Superior temporal gyrus (tissue), 1 donor: ENCODE measurements around the gene SEC16B.
"Not testable (repeated sequence)": the region's sequence is repeated elsewhere in the genome, so short reads cannot be mapped to it uniquely, and the experiment has no call there.

Experiments used
- DNase-seq: peaks from one replicate; pipeline ENCODE4 v3.0.0-alpha.2; 2016; ENCODE audit errors: extremely low spot score

SEC16B gene, protein sequence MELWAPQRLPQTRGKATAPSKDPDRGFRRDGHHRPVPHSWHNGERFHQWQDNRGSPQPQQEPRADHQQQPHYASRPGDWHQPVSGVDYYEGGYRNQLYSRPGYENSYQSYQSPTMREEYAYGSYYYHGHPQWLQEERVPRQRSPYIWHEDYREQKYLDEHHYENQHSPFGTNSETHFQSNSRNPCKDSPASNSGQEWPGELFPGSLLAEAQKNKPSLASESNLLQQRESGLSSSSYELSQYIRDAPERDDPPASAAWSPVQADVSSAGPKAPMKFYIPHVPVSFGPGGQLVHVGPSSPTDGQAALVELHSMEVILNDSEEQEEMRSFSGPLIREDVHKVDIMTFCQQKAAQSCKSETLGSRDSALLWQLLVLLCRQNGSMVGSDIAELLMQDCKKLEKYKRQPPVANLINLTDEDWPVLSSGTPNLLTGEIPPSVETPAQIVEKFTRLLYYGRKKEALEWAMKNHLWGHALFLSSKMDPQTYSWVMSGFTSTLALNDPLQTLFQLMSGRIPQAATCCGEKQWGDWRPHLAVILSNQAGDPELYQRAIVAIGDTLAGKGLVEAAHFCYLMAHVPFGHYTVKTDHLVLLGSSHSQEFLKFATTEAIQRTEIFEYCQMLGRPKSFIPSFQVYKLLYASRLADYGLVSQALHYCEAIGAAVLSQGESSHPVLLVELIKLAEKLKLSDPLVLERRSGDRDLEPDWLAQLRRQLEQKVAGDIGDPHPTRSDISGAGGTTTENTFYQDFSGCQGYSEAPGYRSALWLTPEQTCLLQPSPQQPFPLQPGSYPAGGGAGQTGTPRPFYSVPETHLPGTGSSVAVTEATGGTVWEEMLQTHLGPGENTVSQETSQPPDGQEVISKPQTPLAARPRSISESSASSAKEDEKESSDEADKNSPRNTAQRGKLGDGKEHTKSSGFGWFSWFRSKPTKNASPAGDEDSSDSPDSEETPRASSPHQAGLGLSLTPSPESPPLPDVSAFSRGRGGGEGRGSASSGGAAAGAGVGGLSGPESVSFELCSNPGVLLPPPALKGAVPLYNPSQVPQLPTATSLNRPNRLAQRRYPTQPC

DNA sequence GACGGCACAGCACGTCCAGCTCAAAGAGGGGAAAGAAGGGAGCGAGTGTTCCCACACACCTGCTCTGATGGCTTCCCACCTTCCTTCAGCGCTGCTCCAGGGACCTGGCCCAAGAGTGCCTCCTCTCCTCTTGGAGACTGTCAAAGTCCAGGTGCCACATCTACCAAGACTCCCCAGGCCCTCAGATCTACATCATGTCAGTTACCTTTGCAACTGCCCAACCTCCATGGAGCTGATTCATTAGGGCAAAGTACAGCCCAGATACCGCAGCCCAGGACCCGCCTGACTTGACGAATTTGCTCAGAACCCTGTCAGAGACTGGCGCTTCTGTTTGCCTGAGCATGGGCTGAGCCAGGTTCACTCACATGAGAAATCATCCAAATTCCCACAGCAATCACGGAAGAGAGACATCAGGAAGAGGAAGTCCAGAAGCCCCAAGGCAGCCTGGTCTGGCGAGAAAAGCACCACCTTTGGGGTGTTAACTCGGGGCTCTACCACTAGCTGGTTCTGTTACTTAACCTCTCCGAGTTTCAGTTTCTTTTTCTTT lies at the start of gene SEC16B:
Gene SEC16B, minus strand, starts transcription at position 234 of the 547 bp plus-strand sequence. CDS start 2,077 bp downstream, outside the sequence.
- no peak for DNase-seq

DNA sequence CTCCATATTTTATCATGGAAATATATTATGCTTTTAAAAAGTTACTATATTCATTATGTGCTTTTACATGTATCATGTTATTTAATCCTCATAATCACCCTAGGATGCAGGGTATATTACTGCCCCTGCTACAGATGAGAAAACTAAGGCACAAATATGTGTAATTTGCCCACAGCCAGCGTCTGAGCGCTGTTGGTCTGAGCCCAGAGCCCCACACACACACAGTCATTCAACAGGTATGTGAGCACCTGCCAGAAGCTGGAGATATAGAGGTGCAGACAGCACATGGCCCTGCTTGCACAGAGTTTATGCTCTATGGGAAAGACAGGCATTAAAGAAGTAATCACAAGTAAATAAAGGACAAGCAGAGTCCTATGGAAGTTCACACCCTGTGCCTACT lies 49.8 kb upstream of the SEC16B start:
- no peak for DNase-seq

DNA sequence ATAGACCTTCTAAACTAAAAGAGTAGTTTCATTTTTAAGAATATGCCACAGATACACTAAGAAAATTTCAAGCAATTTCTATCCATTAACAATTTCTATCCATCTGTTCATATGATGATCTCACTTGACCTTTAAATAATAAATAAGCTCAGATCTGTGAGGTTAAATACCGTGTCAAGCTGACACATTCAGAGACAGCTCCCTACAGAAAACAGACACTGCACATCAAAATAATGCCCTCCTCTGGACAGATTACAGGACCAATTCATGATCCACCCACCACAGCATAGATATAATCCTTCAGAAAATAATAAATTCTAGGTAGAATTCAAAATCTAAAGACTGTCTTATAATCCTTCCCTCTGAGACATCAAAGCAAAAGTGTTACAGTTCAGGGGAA lies 49.4 kb upstream of the SEC16B start:
- DNase-seq = no peak

DNA sequence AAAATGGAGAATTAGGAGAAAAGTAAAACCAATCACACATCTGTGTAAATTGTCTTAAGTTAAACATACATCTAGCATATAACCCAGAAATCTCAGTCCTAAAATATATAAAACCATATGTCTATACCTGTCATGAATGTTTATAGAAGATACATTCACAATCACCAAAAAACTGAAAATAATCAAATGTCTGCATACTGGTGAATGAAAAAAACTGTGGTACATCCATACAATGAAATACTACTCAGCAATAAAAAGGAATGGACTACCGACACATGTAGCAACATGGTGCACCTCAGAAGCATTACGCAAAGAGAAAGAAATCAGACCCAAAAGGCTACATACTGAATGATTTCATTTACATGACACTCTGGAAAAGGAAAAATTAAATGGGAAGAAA lies 47.7 kb upstream of the SEC16B start:
- DNase-seq = no peak

DNA sequence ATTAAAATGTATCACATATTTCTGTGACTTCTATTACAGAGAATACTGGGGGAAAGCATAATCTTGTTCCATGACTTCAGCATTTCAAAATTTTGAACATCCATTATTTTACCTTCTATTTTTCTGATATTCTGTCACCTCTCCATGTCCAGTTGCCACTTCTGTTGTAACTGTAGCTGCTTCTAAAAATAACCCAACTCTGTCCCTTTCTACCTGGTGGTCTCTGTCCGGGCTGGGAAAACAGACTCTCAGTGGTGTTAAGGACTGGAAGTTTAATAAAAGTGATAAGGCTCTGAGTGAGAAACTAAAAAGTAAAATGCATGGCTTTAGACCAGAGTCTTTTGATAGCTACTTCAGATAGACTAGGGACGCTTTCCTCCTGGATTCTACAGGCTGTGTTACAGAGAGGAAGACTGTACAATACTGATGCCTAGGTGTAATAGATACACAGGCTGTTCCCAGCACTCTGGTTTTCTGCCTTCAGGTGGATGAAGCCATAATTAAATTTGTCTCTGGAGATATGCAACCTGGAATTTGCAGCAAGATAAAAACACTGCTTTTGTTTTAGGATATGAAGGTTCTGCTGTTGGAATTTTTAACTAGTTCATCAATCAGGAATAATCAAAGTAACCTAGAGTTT lies 42.1 kb upstream of the SEC16B start:
- no peak for DNase-seq

DNA sequence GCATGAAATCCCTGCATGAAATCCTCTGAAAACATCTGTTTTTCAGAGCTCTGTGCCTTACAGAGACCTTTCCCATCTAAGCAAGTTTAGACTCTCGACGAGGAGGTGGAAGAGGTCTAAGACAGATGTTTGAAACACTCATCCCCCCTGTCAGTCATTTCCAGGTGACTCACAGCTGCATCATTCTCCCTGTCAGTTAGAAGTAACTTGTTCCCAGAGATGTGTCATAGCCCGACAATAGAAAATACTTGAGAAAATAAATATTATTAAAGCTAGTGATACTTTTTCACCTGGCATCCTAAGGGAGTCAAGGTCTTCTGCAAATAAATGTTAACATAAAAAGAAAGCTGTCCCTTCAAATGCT lies 41.6 kb upstream of the SEC16B start:
- DNase-seq = no peak

DNA sequence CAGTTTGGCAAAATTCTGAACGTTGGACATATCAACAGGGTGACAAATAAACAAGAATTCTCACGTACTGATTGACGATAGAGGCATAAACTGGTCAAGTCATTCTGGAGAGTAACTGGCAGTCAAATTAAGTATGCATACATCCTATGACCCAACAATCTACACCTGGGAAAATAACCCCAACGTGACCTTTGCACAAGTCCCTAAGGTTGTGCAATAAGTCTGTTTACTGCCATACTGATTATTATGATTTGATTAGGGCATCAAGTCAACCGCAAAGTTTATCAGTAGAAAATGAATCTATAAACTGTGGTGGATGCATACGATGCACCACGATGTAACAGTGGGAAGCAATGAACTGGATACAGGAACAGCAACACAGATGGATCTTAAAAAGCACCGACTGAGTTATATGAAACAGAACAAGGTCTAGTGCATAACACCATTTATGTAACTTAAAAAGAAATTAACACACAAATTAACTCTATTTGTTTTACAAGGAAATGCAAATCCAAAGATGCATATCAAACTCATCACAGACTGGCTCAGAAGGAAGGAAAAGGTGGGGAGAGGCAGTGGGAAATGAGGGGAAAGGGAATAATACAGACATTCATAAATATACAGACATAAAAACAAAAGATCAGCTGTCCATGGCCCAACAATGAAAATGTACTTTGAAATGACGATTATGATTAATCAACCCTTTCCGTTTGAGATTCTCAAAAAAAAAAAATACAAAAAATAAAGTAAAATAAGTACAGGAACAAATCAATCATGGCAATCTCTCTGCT lies 41.0 kb upstream of the SEC16B start:
- no peak for DNase-seq

DNA sequence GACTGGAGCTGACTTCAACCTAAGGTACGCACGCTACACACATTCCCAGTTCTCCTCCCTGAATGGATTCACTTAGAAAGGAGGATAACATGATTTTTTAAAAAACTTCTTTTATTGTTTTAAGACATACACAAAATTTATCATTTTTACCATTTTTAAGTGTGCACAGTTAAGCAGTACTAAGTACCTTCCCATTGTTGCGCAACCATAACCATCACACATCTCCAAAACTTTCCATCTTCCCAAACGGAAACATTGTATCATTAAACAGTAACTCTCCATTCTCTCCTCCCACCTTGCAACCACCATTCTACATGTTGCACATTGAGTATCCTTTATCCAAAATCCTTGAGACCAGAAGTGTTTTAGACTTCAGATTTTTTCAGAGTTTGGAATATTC lies 36.2 kb upstream of the SEC16B start:
- no peak for DNase-seq

DNA sequence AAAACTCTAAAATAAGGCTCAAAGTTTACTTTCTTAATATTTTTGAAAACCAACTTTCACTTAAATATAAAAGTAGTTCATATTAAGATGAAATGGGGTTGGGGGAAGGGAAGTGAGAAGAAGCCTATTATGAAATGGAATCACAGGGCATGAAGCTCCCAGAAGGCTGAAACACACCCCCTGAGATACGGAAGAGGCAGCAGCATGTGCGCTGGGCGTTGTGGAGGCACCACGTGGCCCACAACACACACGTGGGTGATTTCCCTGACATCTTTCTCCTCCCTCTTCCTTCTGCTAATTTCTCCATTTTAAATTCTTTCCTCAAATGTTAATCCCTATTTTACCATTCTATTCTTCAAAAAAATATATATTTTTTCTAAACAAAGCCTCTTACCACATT lies 35.6 kb upstream of the SEC16B start:
- DNase-seq = no peak

DNA sequence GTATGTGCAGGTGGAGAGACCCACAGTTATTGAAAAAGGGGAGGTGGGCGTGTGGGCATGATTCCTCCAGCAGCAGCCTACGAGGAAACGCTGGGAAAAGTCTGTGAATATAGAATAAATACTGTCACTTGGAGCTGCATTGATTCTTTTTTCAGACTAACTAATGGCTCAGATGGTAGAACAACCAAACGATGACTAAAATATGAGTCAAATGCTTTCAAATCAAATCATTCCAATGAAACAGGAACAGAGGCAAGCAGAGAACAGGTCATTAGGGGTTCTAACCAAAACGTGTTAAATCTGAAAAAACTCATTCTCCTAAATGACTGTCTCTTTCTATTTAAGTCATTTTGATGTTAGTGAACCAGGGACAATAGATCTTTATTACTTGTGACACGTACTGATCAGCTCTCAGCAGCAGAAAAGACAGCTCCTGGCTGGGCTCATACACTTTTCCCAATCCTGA lies 35.1 kb upstream of the SEC16B start:
- peak; percentile 47 for DNase-seq

DNA sequence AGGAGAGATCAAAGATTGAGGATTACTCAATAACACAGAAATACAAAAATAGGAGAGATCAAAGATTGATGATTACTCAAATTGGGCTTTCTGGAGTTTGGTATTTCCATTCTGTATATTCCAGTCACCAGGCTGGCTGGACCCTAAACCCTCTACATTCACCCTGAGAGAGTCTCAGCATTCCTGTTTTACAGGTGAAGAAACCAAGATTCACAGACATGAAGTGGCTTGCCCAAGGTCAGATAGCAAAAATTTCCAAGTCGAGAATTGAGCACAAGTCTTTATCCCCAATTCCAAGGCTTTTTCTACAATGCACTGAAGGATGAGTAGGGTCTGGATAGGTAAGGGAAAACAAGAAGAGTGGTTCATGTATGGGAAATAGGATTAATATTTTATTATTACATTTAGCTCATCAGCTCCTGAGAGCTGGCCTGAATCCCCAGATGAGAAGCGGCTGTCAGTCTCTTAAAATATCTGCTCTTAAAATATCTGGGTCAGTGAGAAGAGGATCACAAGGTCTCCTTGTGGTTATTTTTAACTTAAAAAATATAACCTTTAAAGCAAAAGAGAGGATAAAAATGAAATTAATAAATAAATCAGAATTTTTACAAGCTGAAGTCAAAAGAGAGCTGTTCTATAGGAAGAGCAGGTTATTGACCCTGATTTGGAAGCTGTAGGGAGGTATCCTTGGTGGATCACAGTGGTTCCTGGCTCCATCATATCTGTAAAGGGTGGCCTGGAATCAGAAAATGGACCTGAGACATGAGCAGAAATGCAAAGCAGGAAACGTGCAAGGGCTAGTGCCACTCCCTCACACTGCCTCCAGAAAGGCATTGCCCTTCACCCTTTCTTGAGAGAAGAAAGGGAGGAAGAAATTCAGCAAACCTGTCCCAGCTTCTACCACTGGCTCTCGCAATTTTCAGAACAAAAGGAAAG lies 29.1 kb upstream of the SEC16B start:
- DNase-seq = no peak

DNA sequence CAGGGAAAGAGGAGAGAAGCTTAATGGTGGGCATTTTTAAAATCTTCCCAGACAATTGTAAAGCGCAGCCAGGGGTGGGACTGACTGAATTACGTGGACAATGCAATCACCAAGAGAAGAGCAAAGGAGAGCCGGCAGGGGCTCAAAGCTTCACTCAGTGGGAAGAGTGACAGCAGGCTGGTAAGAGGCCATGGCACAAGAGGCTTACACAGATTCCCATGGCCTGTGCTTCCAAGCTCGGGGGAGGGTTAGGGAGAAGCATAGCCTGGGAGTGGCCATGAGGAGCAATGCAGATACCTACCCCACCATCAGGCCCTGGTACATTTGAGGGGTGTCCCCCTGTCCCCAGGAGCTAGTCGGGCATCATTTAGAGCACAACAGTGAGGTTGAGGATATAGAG lies 27.1 kb upstream of the SEC16B start:
- no peak for DNase-seq

DNA sequence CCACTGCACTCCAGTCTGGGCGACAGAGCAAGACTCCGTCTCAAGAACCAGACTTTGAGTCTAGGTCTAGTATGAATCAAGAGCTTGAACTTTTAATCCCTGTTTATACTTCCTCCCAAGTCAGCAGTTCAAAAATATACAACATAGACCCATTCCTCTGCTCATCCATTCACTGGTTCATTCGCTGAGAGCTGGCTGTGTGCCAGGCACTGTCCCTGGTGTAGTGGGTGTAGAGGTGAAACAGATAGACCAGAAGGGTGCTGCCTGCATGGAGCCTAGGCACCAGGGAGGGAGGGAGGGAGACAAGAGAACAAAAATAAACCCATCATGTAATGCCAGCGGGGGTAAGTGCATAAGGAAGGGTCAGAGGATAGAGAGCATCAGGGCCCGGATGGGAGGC lies 25.5 kb upstream of the SEC16B start:
- no peak for DNase-seq

DNA sequence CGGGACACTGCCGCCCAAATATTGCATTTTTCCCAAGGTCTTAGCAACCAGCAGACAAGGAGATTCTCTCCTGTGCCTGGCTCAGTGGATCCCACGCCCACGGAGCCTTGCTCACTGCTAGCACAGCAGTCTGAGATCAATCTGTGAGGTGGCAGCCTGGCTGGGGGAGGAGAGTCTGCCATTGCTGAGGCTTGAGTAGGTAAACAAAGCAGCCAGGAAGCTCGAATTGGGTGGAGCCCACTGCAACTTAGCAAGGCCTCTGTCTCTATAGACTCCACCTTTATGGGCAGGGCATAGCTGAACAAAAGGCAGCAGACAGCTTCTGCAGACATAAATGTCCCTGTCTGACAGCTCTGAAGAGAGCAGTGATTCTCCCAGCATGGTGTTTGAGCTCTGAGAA lies 16.4 kb upstream of the SEC16B start:
- not testable (repeated sequence) for DNase-seq

DNA sequence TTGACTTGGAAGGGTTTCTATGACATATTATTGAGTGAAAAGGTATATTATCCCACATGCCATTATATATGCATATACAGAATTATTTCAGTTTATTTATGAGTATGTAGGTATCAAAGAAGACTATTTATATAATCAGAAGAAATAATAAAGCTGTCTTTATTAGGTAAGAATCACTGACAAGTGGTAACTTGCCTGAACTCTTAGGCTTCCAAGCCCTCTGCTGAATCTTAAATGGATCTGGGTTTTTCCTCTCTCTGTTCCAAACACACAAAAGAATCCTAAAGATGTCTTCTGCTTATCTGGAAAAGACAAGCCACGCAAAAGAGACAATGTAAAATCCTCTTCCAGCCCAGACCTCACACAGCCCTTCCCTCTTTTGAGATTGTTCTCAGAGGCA lies 14.9 kb upstream of the SEC16B start:
- no peak for DNase-seq

DNA sequence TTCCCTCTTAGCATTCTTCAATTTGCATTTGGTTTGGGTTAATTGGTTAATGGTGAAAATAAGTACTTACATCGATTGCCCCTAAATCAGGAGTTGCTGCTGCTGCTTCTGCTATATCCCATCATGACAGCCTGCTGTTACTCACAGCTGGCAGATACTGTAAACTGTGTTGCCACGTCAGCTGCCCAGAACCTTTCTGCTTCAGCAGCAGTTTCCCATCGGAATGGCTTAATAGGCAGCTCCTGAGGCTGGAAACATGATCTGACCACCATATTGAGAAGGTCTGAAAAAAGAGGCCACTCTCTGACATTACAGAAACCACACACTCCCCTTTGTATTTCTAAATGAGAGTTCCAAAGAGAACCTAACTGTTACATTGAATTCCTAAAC lies 14.3 kb upstream of the SEC16B start:
- DNase-seq = peak; percentile 80

DNA sequence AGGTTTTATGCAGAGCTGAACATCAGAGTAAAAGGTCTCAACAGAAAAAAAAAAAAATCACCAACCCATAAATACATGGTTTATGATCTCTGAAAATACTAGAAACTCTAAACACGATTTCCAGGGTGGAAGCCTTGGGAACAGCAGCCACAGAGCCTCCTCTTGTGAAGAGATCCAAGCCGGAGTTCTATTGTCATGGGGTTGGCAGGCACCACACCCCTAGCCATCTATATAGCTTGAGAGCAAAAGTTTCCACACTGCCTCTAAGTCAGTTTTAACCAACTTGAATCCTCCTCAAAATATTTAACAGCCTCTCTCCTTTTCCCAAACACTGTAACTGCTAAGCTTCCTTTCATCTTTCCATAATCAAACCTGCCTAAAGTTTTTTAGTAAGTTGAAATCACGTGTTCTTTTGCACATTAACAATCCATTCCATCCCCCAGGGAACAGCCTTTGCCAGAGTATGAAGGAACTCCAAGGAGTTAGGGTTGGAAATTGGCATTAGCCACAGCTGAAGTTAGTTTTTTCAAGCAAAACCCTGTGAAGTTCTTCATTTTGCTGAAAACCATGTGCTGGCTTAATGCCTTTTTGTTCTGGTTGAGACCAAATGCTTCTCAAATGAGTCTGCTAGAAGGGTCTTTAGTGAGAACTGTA lies 13.8 kb upstream of the SEC16B start:
- DNase-seq = no peak

DNA sequence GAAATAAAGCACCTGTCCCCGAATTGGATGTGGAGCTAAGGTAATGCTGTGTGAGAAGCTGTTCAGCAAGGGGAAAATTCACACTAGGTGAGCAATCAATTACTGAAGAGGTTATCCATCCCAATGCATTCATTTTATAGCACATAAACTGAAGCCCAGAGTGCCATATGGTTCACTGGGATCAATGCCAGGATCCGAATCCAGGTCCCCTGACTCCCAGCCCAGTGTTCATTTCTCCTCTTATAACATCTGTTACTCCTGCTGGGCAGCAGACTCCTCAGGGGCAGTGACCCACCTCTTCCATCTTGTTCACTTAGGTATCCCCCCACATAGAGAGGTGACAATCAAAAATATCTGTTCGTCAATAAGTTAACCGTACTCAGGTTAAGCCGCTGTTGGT lies 13.2 kb upstream of the SEC16B start:
- no peak for DNase-seq

DNA sequence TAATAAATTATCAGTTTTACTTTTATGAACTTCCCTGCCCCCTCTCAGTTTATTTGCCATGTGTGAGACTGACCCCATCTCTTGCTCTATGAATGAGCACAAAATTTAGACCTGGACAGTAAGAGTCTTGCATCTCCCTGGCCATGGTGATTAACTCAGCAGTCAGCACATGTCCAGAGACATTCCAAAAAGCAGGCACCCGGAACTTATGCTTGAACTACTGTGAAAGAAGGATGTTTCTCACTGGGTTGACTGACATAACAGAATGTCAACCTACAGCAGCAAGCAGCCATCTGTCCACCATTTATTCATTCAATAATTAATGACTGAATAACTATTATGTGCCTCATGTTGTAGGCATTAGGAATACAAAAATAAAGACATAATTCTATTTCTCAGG lies 11.3 kb upstream of the SEC16B start:
- no peak for DNase-seq
